ENCODE measurements around the gene PPM1J. TPM values are rescaled to one million over a fixed set of nuclear protein-coding genes. Genes with fewer than 3 reads are reported as not detected.

Gene PPM1J
- total and polyA plus RNA-seq, 9 of the 15 experiments (the other 6 are each of a cell fraction or from before 2014, with no cell fraction given): 0.25 to 10.5 (median 4.2) TPM

DNA sequence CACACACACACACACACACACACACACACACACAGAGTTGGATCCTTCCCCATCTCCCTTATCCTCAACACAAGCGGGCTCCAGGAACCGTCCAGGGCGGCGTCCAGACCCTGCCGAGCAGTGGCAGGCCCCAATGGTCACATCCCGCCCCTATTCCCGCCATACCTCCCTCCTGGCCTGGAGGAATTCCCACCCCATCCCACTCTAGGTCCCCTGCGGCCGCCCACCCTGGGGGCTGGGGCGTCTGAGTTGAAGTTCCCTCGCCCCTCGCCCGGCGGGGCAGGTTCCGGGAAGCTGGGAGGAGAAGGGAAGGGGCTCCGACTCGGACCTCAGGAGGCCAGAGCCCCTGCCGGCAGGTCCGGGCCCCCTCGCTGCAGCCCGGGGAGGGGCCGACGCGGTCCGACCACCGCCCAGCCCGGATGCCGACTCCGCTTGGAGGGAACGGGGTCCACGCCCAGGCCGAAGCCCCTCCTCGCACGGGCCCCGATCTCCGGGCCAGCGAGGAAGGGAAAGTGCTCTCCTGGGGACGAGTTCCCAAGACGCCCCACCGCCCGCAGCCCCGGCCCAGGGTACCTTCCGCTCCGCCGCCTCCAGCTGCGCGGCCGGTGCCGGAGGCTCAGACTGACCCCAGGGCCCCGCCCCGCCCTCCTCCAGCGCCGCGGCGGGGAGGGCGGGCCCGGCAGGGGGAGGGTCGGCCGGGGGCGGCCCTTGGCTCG, 8.5 kb downstream of the PPM1J start, which contains the start of gene RHOC (continued):
- TF ChIP-seq FIP1L1 (IDR thresholded peaks at IDR 0.05; ENCODE audit: low read depth, low read length, poor library complexity, severe bottlenecking) (peak; percentile 22), NR4A1 (CRISPR knock-in tag; IDR thresholded peaks at IDR 0.05) (0 out of 2 replicates have a peak, but pooled peaks have one; percentile 24), NR4A1 (tag; IDR thresholded peaks at IDR 0.05) (no peak), ELF4 (CRISPR knock-in tag; IDR thresholded peaks at IDR 0.05) (peak; percentile 55; the same call in 1 of the 2 replicates), PCBP1 (IDR thresholded peaks at IDR 0.05; ENCODE audit: low read depth, low read length, poor library complexity, severe bottlenecking) (peak; percentile 18), RBM34 (IDR thresholded peaks at IDR 0.05; ENCODE audit: borderline replicate concordance, insufficient read depth, low read length) (no peak), ARNT (IDR thresholded peaks at IDR 0.05) (peak in 1 of 2 experiments; percentile 64; a peak in 1 of 4 replicates), POLR2H (tag; IDR thresholded peaks at IDR 0.05; ENCODE audit: low read depth) (no peak), ZNF232 (CRISPR knock-in tag; IDR thresholded peaks at IDR 0.05) (no peak), NR2C2 (CRISPR knock-in tag; IDR thresholded peaks at IDR 0.05) (no peak), NR2C2 (tag; IDR thresholded peaks at IDR 0.05) (peak; percentile 79; the same call in 1 of the 2 replicates), E2F3 (CRISPR knock-in tag; IDR thresholded peaks at IDR 0.05) (0 out of 2 replicates have a peak, but pooled peaks have one; percentile 26), NR3C1 (CRISPR knock-in tag; IDR thresholded peaks at IDR 0.05) (peak; percentile 61; the same call in 1 of the 2 replicates), HLTF (IDR thresholded peaks at IDR 0.05) (0 out of 2 replicates have a peak, but pooled peaks have one; percentile 47), PHB2 (IDR thresholded peaks at IDR 0.05; ENCODE audit: low read depth) (0 out of 2 replicates have a peak, but pooled peaks have one; percentile 29), TOE1 (IDR thresholded peaks at IDR 0.05; ENCODE audit: borderline replicate concordance) (peak; percentile 64; the same call in 1 of the 2 replicates), TOE1 (CRISPR knock-in tag; IDR thresholded peaks at IDR 0.05; ENCODE audit: borderline replicate concordance, low read depth) (no peak), ILK (tag; IDR thresholded peaks at IDR 0.05; ENCODE audit: borderline replicate concordance, low read depth) (no peak), ZFX (CRISPR knock-in tag; IDR thresholded peaks at IDR 0.05) (peak; percentile 38)
- TF ChIP-seq, protein P1, sequence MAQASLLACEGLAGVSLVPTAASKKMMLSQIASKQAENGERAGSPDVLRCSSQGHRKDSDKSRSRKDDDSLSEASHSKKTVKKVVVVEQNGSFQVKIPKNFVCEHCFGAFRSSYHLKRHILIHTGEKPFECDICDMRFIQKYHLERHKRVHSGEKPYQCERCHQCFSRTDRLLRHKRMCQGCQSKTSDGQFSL (CRISPR knock-in tag; IDR thresholded peaks at IDR 0.05): no peak
- TF ChIP-seq, protein P1 (tag; IDR thresholded peaks at IDR 0.05): peak in 1 of 2 experiments; percentile 29; a peak in 1 of 4 replicates
- TF ChIP-seq, protein P2, sequence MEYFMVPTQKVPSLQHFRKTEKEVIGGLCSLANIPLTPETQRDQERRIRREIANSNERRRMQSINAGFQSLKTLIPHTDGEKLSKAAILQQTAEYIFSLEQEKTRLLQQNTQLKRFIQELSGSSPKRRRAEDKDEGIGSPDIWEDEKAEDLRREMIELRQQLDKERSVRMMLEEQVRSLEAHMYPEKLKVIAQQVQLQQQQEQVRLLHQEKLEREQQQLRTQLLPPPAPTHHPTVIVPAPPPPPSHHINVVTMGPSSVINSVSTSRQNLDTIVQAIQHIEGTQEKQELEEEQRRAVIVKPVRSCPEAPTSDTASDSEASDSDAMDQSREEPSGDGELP (CRISPR knock-in tag; IDR thresholded peaks at IDR 0.05; ENCODE audit: borderline replicate concordance): peak; percentile 94
- TF ChIP-seq, protein P3, sequence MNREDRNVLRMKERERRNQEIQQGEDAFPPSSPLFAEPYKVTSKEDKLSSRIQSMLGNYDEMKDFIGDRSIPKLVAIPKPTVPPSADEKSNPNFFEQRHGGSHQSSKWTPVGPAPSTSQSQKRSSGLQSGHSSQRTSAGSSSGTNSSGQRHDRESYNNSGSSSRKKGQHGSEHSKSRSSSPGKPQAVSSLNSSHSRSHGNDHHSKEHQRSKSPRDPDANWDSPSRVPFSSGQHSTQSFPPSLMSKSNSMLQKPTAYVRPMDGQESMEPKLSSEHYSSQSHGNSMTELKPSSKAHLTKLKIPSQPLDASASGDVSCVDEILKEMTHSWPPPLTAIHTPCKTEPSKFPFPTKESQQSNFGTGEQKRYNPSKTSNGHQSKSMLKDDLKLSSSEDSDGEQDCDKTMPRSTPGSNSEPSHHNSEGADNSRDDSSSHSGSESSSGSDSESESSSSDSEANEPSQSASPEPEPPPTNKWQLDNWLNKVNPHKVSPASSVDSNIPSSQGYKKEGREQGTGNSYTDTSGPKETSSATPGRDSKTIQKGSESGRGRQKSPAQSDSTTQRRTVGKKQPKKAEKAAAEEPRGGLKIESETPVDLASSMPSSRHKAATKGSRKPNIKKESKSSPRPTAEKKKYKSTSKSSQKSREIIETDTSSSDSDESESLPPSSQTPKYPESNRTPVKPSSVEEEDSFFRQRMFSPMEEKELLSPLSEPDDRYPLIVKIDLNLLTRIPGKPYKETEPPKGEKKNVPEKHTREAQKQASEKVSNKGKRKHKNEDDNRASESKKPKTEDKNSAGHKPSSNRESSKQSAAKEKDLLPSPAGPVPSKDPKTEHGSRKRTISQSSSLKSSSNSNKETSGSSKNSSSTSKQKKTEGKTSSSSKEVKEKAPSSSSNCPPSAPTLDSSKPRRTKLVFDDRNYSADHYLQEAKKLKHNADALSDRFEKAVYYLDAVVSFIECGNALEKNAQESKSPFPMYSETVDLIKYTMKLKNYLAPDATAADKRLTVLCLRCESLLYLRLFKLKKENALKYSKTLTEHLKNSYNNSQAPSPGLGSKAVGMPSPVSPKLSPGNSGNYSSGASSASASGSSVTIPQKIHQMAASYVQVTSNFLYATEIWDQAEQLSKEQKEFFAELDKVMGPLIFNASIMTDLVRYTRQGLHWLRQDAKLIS (CRISPR knock-in tag; IDR thresholded peaks at IDR 0.05): peak; percentile 21; the same call in 1 of the 2 replicates
